Activated CD8-positive, alpha-beta T cell treated with anti-CD3 and anti-CD28 coated beads, Interleukin-2, amount 10 ng/mL, durations not matched to agents 7 days and 5 days (primary cell): ENCODE results near the gene ATP2A1. TPM values are rescaled to one million over a fixed set of nuclear protein-coding genes. Genes with fewer than 3 reads are reported as not detected.
A peak's percentile ranks its signal among the peaks of the same experiment; 100 is the strongest.

ENCODE experiments used
- ATAC-seq: fragments of 150-1000 bp; cut with Tn5 transposase; one replicate; pipeline ENCODE4 v1.10.0; 2021; ENCODE audit warnings: moderate library complexity
- CTCF ChIA-PET: fragments of 350-600 bp; sonication (Branson Sonifier 250); formaldehyde crosslinking; loops from one replicate; lab custom pipeline; 2021; ENCODE audit warnings: antibody characterized with exemption; lab: Charles Lee
- POLR2A ChIA-PET: fragments of 350-600 bp; sonication (Branson Sonifier 250); formaldehyde crosslinking; loops from one replicate; lab custom pipeline; 2021; ENCODE audit warnings: antibody characterized with exemption; lab: Charles Lee
- DNase-seq: peaks from one replicate; pipeline ENCODE4 v3.0.0-alpha.2; 2020
- H3K27ac Mint-ChIP-seq: one replicate; pipeline ENCODE4 v1.8.0; 2021; ENCODE audit warnings: mild to moderate bottlenecking, mixed read lengths
- H3K27me3 Mint-ChIP-seq: one replicate; pipeline ENCODE4 v1.8.0; 2021; ENCODE audit warnings: low read depth, mixed read lengths
- H3K36me3 Mint-ChIP-seq: one replicate; pipeline ENCODE4 v1.8.0; 2021; ENCODE audit warnings: low read depth, mixed read lengths
- H3K4me1 Mint-ChIP-seq: one replicate; pipeline ENCODE4 v1.8.0; 2021; ENCODE audit warnings: low read depth, mixed read lengths
- H3K4me3 Mint-ChIP-seq: one replicate; pipeline ENCODE4 v1.8.0; 2021; ENCODE audit warnings: mild to moderate bottlenecking, mixed read lengths
- H3K9me3 Mint-ChIP-seq: one replicate; pipeline ENCODE4 v1.8.0; 2022; ENCODE audit warnings: mixed read lengths; ENCODE audit not compliant: insufficient read depth
- total RNA-seq, 2 experiments: library from RNA; stranded (reverse); gene quantifications; one replicate each; pipeline ENCODE4 v1.2.3, GENCODE V29; 2021

ATP2A1 gene
- total RNA-seq = 1 to 10 TPM; 1.8 to 2.1 TPM

GRCh38 chr16:28878083-28878926, at the start of gene ATP2A1:
Gene ATP2A1, plus strand, starts transcription at chr16:28878488. Its CDS starts 184 bp downstream, at chr16:28878672.
- Mint-ChIP-seq H3K36me3 (peaks cover 10% of the 10 kb centered on the region), H3K9me3 (no peaks in the 10 kb centered on the region), H3K4me1 (peaks cover 38% of the 10 kb centered on the region), H3K27me3 (peaks cover 6% of the 10 kb centered on the region), H3K4me3 (peak within 1 kb of the TSS; percentile 93), H3K27ac (peak within 1 kb of the TSS; percentile 83)
- ATAC-seq = no peak
- DNase-seq = no peak
- ChIA-PET POLR2A (interaction anchor here (0.7 to 3.4 kb wide), 3 partner anchors 8 to 22 kb away, joined by 3 to 26 read pairs (median 4); partner anchors contain the start of gene SH2B1), CTCF (interaction anchor here (1.1 to 3.9 kb wide), 2 partner anchors 46 to 67 kb away, joined by 3 to 28 read pairs; no protein-coding TSS in a partner anchor)

DNA sequence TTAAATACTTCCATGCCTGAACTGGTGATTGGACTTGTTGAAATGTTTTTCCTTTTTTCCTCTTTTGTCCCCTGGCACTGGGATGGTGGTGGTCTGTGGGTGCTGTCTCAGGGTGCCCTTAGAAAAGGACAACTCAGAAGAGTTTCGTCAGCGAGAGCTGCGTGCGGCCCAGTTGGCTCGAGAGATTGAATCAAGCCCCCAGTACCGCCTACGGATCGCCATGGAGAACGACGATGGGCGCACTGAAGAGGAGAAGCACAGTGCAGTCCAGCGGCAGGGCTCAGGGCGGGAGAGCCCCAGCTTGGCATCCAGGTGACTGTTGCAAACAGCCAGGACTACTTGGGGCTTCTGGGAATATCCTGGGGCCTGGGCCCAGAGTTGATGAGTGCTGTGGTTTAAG, 48.5 kb upstream of the ATP2A1 start:
- H3K36me3 Mint-ChIP-seq = peaks cover 88% of the 10 kb centered on the region
- H3K4me1 Mint-ChIP-seq = peaks cover 30% of the 10 kb centered on the region
- no peak for DNase-seq
- CTCF ChIA-PET = interaction anchor here (0.9 kb wide), 1 partner anchor 115 kb away, joined by 3 read pairs; no protein-coding TSS in a partner anchor
- POLR2A ChIA-PET = interaction anchor here (1.2 kb wide), 1 partner anchor 16 kb away, joined by 4 read pairs; the partner anchor contains the start of gene TUFM
- no peaks in the 10 kb centered on the region for H3K27me3 Mint-ChIP-seq
- no peak overlapping the region for H3K27ac Mint-ChIP-seq
- H3K4me3 Mint-ChIP-seq = no peak overlapping the region
- no peak for ATAC-seq
- H3K9me3 Mint-ChIP-seq = no peaks in the 10 kb centered on the region

DNA sequence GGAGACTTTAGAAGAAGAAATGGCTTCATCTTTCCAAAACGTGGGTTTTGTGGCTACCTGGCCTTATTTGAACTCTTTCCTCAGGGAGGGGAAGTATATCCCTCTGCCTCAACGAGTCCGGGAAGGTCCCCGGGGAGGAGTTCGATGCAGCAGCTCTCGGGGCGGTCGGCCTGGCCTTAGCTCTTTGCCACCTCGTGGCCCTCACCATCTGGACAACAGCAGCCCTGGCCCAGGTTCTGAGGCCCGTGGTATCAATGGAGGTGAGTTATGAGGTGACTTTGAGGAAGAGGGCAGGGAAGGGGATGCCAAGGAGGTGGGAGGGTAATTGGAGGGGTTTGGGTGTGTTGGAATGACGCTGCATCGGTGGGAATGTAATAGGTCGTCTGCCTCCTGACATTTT, 47.8 kb upstream of the ATP2A1 start:
- no peaks in the 10 kb centered on the region for H3K9me3 Mint-ChIP-seq
- ATAC-seq = no peak
- no peak for DNase-seq
- no peaks in the 10 kb centered on the region for H3K27me3 Mint-ChIP-seq
- H3K36me3 Mint-ChIP-seq = peaks cover 88% of the 10 kb centered on the region
- H3K4me1 Mint-ChIP-seq = peaks cover 23% of the 10 kb centered on the region
- no peak overlapping the region for H3K4me3 Mint-ChIP-seq
- ChIA-PET CTCF (interaction anchor here (0.9 to 1.8 kb wide), 2 partner anchors 114 kb away, joined by 3 to 4 read pairs; no protein-coding TSS in a partner anchor), POLR2A (interaction anchor here (2.2 kb wide), 1 partner anchor 8 kb away, joined by 12 read pairs; the partner anchor contains the start of gene ATXN2L)
- H3K27ac Mint-ChIP-seq = no peak overlapping the region

GRCh38 chr16:28834349-28834748, 43.9 kb upstream of the ATP2A1 start:
- no peak overlapping the region for H3K27ac Mint-ChIP-seq
- H3K4me1 Mint-ChIP-seq = peaks cover 2% of the 10 kb centered on the region
- H3K9me3 Mint-ChIP-seq = no peaks in the 10 kb centered on the region
- H3K36me3 Mint-ChIP-seq = peaks cover 79% of the 10 kb centered on the region
- ATAC-seq = no peak
- CTCF ChIA-PET = no interaction called here
- DNase-seq = no peak
- H3K4me3 Mint-ChIP-seq = no peak overlapping the region
- H3K27me3 Mint-ChIP-seq = no peaks in the 10 kb centered on the region
- POLR2A ChIA-PET = interaction anchor here (1.0 kb wide), 1 partner anchor 11 kb away, joined by 4 read pairs; no protein-coding TSS in a partner anchor

DNA sequence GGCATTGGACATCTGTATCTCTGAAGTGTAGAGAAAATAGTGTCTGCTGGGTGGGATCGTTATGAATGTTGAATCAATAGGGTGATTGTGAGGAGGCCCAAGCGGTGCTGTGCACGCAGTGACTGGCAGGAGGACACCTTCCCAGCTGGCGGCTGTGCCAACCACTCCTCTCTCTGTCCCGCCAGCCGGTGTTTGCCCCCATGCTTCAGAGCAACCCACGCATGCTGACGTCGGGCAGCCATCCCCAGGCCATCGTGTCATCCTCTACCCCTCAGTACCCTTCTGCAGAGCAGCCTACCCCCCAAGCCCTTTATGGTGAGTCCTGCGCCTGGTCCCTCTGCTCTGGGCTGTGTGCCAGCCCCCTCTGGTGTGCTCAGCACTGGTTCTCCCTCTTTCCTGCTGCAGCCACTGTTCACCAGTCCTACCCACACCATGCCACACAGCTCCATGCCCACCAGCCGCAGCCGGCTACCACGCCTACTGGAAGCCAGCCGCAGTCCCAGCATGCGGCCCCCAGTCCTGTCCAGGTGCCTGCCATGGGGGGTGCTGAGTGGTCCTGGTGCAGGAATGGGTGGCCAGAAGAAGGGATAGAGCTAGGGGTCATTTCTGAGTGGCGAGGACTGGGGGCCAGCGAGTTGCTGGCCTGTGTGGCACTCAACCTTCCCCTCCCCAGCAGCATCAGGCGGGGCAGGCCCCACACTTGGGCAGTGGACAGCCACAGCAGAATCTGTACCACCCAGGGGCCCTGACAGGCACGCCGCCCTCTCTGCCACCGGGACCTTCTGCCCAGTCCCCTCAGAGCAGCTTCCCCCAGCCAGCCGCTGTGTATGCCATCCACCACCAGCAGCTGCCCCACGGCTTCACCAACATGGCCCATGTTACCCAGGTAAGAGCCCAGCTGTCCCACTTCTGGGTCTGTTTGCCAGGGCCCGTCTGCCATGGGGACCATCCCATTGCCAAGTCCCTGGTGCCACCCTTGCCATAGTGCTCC, 43.1 kb upstream of the ATP2A1 start:
- no peak overlapping the region for H3K4me3 Mint-ChIP-seq
- no peaks in the 10 kb centered on the region for H3K4me1 Mint-ChIP-seq
- CTCF ChIA-PET = interaction anchor here (1.9 kb wide), 1 partner anchor 110 kb away, joined by 5 read pairs; no protein-coding TSS in a partner anchor
- DNase-seq = no peak
- H3K27me3 Mint-ChIP-seq = no peaks in the 10 kb centered on the region
- H3K36me3 Mint-ChIP-seq = peaks cover 75% of the 10 kb centered on the region
- POLR2A ChIA-PET = interaction anchor here (0.9 to 1.1 kb wide), 3 partner anchors 10 to 139 kb away, joined by 3 to 5 read pairs (median 4); partner anchors contain the start of gene TUFM
- ATAC-seq = peak; percentile 4
- no peaks in the 10 kb centered on the region for H3K9me3 Mint-ChIP-seq
- H3K27ac Mint-ChIP-seq = no peak overlapping the region

DNA sequence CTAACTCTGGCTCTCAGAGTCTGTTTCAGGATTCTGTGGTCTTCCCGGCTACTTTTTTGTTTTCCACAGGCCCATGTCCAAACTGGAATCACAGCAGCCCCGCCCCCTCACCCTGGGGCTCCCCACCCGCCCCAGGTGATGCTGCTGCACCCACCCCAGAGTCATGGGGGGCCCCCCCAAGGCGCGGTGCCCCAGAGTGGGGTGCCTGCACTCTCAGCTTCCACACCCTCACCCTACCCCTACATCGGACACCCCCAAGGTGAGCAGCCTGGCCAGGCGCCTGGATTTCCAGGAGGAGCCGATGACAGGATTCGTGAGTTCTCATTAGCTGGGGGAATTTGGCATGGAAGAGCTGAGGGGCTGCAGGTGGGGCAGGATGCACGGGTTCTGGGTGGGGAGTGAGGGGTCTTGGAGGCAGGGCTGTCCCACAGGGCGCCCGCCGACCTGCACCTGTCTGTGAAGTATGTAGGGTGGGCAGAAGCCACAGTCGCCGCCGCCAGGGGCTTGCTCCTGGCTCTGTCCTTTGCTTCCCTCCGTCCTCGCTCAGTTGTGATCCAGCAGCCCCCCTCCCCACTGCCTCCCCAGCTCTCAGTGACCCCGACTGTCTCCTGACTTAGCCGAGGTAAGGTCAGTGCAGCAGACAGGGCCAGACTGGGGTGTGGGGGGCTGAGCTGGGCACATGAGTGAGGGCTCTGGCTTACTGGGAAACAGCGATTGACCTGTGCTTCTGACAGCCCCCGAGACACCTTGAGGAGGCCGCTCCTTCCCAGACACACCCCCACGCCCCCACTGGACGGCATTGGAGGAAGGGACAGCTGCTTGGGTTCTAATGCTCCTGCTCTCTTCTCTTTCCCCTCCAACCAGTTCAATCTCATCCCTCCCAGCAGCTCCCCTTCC, 42.2 kb upstream of the ATP2A1 start:
- H3K27ac Mint-ChIP-seq = no peak overlapping the region
- peaks cover 66% of the 10 kb centered on the region for H3K36me3 Mint-ChIP-seq
- DNase-seq (no peak), ATAC-seq (no peak)
- ChIA-PET CTCF (interaction anchor here (1.9 kb wide), 1 partner anchor 109 kb away, joined by 5 read pairs; no protein-coding TSS in a partner anchor), POLR2A (interaction anchor here (0.7 to 1.1 kb wide), 4 partner anchors 9 to 138 kb away, joined by 3 to 7 read pairs (median 4); partner anchors contain the start of genes ATXN2L and TUFM)
- no peak overlapping the region for H3K4me3 Mint-ChIP-seq
- H3K4me1 Mint-ChIP-seq = no peaks in the 10 kb centered on the region
- no peaks in the 10 kb centered on the region for H3K27me3 Mint-ChIP-seq
- H3K9me3 Mint-ChIP-seq = no peaks in the 10 kb centered on the region

GRCh38 chr16:28836761-28837064, 41.6 kb upstream of the ATP2A1 start:
- no peak overlapping the region for H3K4me3 Mint-ChIP-seq
- no peaks in the 10 kb centered on the region for H3K9me3 Mint-ChIP-seq
- POLR2A ChIA-PET = interaction anchor here (0.7 to 1.1 kb wide), 3 partner anchors 9 to 14 kb away, joined by 3 to 7 read pairs (median 4); partner anchors contain the start of genes ATXN2L and TUFM
- H3K4me1 Mint-ChIP-seq = no peaks in the 10 kb centered on the region
- ATAC-seq (no peak), DNase-seq (no peak)
- H3K27ac Mint-ChIP-seq = no peak overlapping the region
- CTCF ChIA-PET = interaction anchor here (1.9 kb wide), 1 partner anchor 108 kb away, joined by 5 read pairs; no protein-coding TSS in a partner anchor
- no peaks in the 10 kb centered on the region for H3K27me3 Mint-ChIP-seq
- peaks cover 68% of the 10 kb centered on the region for H3K36me3 Mint-ChIP-seq

DNA sequence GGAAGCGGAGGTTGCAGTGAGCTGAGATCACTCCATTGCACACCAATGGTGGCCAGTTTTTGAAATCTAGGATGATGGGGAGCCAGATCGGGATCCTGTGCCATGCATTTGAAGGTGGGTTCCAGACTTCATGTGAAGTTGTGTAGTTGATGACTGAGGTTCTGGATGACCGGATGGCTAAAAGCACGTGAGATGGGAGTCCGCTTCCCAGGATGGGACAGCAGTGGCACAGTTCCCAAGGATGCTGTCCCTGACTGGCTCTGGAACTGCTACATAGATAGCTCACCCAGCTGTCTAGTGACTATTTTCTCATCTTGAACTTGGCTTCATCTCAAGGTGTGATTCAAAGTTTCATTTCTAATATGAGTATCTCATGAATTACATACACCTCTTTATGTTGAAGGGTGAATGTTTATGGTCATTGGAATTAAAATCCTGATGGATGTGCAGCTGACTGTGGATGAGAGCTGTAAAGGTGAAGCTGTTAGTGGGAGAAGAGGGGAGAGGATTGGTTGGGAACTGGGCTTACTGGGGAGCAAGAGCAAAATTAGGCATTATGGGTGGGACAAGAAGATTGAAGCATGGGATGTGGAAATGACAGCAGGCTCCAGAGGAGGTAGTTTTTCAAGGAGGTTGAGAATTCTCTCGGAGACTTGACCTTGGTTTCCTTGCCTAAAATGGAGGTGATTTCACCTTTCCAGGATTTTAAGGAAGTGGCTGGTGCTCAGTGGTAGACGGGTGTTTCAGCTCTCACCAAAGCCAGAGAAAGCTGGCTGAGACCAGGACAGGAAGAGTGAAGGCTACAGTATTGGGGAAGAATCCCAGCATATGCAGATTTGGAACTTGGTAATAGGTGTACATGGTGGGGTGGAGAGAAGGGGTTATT, 40.4 kb upstream of the ATP2A1 start:
- no peak overlapping the region for H3K4me3 Mint-ChIP-seq
- no peaks in the 10 kb centered on the region for H3K4me1 Mint-ChIP-seq
- H3K36me3 Mint-ChIP-seq = peaks cover 69% of the 10 kb centered on the region
- no peaks in the 10 kb centered on the region for H3K27me3 Mint-ChIP-seq
- peak overlapping the region; percentile 58 for H3K27ac Mint-ChIP-seq
- ATAC-seq (no peak), DNase-seq (no peak)
- POLR2A ChIA-PET = interaction anchor here (0.6 to 0.9 kb wide), 3 partner anchors 9 to 14 kb away, joined by 3 to 4 read pairs (median 3); partner anchors contain the start of gene TUFM
- CTCF ChIA-PET = no interaction called here
- H3K9me3 Mint-ChIP-seq = no peaks in the 10 kb centered on the region

- CTCF ChIA-PET = no interaction called here
- ATAC-seq (no peak), DNase-seq (no peak)
- POLR2A ChIA-PET = interaction anchor here (0.6 to 0.9 kb wide), 2 partner anchors 10 to 15 kb away, joined by 3 read pairs; no protein-coding TSS in a partner anchor
- peak overlapping the region; percentile 58 for H3K27ac Mint-ChIP-seq
- peaks cover 2% of the 10 kb centered on the region for H3K4me1 Mint-ChIP-seq
- no peak overlapping the region for H3K4me3 Mint-ChIP-seq
- H3K36me3 Mint-ChIP-seq = peaks cover 67% of the 10 kb centered on the region
- H3K9me3 Mint-ChIP-seq = no peaks in the 10 kb centered on the region
- no peaks in the 10 kb centered on the region for H3K27me3 Mint-ChIP-seq
Measured at GRCh38 chr16:28838558-28838918, 39.8 kb upstream of the ATP2A1 start.
